ENCODE measurements around the gene EVC2.

GRCh38 chr4:5635826-5636195 is 72.5 kb downstream of the EVC2 start:
- TF ChIP-seq, protein P1, sequence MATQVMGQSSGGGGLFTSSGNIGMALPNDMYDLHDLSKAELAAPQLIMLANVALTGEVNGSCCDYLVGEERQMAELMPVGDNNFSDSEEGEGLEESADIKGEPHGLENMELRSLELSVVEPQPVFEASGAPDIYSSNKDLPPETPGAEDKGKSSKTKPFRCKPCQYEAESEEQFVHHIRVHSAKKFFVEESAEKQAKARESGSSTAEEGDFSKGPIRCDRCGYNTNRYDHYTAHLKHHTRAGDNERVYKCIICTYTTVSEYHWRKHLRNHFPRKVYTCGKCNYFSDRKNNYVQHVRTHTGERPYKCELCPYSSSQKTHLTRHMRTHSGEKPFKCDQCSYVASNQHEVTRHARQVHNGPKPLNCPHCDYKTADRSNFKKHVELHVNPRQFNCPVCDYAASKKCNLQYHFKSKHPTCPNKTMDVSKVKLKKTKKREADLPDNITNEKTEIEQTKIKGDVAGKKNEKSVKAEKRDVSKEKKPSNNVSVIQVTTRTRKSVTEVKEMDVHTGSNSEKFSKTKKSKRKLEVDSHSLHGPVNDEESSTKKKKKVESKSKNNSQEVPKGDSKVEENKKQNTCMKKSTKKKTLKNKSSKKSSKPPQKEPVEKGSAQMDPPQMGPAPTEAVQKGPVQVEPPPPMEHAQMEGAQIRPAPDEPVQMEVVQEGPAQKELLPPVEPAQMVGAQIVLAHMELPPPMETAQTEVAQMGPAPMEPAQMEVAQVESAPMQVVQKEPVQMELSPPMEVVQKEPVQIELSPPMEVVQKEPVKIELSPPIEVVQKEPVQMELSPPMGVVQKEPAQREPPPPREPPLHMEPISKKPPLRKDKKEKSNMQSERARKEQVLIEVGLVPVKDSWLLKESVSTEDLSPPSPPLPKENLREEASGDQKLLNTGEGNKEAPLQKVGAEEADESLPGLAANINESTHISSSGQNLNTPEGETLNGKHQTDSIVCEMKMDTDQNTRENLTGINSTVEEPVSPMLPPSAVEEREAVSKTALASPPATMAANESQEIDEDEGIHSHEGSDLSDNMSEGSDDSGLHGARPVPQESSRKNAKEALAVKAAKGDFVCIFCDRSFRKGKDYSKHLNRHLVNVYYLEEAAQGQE (IDR thresholded peaks at IDR 0.05; ENCODE audit: insufficient replicate concordance, low read depth) = no peak
- no peak for TF ChIP-seq POLR2AphosphoS5 (IDR thresholded peaks at IDR 0.05; ENCODE audit: low read depth)

Data from HL-60 (cell line).